IMR-90 (cell line): ENCODE data around the gene CERS4. TPM values are rescaled to one million over a fixed set of nuclear protein-coding genes. Genes with fewer than 3 reads are reported as not detected.

ENCODE experiments used
- ATAC-seq: fragments of 200-7000 bp; cut with Tn5 transposase; 2 replicates; pipeline ENCODE4 v1.9.1; 2020; ENCODE audit warnings: low read depth, mild to moderate bottlenecking, moderate library complexity
- BruUV-seq: library from RNA; stranded (reverse); fragments of 400-500 nt; replicated peaks from 2 replicates; lab custom pipeline; 2021; lab: Mats Ljungman, UMichigan
- CTCF ChIA-PET: fragments of 300-600 bp; formaldehyde crosslinking; extraction: SDS; loops from one replicate; lab custom pipeline; 2021; ENCODE audit warnings: antibody characterized with exemption; lab: Yijun Ruan, JAX
- POLR2A ChIA-PET: fragments of 300-600 bp; sonication (Branson Sonifier 250); formaldehyde crosslinking; loops from one replicate; lab custom pipeline; 2022; ENCODE audit warnings: antibody characterized with exemption; ENCODE audit not compliant: unreplicated experiment; lab: Charles Lee
- DNase-seq: peaks from one replicate; pipeline ENCODE4 v3.0.0; 2013
- H2AFZ ChIP-seq: replicated peaks from 2 replicates; pipeline ENCODE3; 2013; ENCODE audit warnings: low read length, mild to moderate bottlenecking; ENCODE audit not compliant: poor library complexity
- H2AK5ac ChIP-seq: 2 replicates; pipeline ENCODE4 v1.6.1; 2013; ENCODE audit warnings: low read depth, low read length, inconsistent platforms
- H2AK9ac ChIP-seq: replicated peaks from 2 replicates; pipeline ENCODE3; 2013; ENCODE audit warnings: mild to moderate bottlenecking, low read depth, low read length, moderate library complexity; ENCODE audit not compliant: poor library complexity
- H2BK120ac ChIP-seq: 2 replicates; pipeline ENCODE4 v1.6.1; 2013; ENCODE audit warnings: low read depth, low read length, inconsistent platforms
- H2BK15ac ChIP-seq: 3 replicates; pipeline ENCODE4 v1.6.1; 2013; ENCODE audit warnings: low read depth, low read length, inconsistent platforms
- H2BK20ac ChIP-seq: 2 replicates; pipeline ENCODE4 v1.6.1; 2013; ENCODE audit warnings: low read depth, mild to moderate bottlenecking, inconsistent platforms, low read length, moderate library complexity
- H2BK5ac ChIP-seq: 2 replicates; pipeline ENCODE4 v1.6.1; 2013; ENCODE audit warnings: mild to moderate bottlenecking, low read depth, low read length, inconsistent platforms; ENCODE audit not compliant: poor library complexity, severe bottlenecking
- H3K14ac ChIP-seq: replicated peaks from 2 replicates; pipeline ENCODE4 v1.6.1; 2013; ENCODE audit warnings: low read depth, low read length, inconsistent platforms
- H3K18ac ChIP-seq: 2 replicates; pipeline ENCODE4 v1.6.1; 2013; ENCODE audit warnings: low read depth, low read length, control low read depth
- H3K23ac ChIP-seq: 2 replicates; pipeline ENCODE4 v1.6.1; 2013; ENCODE audit warnings: low read depth, low read length, inconsistent platforms
- H3K27ac ChIP-seq: 2 replicates; pipeline ENCODE4 v1.5.1; 2013; ENCODE audit warnings: mild to moderate bottlenecking, control low read depth, low read length; ENCODE audit not compliant: insufficient read depth
- H3K27me3 ChIP-seq: 2 replicates; pipeline ENCODE4 v1.6.1; 2013; ENCODE audit warnings: low read length; ENCODE audit not compliant: control insufficient read depth, insufficient read depth
- H3K36me3 ChIP-seq: 2 replicates; pipeline ENCODE4 v1.6.1; 2013; ENCODE audit warnings: low read length, mixed read lengths; ENCODE audit not compliant: control insufficient read depth, insufficient read depth
- H3K4ac ChIP-seq: 2 replicates; pipeline ENCODE4 v1.6.1; 2013; ENCODE audit warnings: low read depth, low read length, inconsistent platforms
- H3K4me1 ChIP-seq: 2 replicates; pipeline ENCODE4 v1.6.1; 2013; ENCODE audit warnings: low read length, mixed read lengths; ENCODE audit not compliant: control insufficient read depth, insufficient read depth
- H3K4me2 ChIP-seq: 2 replicates; pipeline ENCODE4 v1.6.1; 2013; ENCODE audit warnings: low read depth, mild to moderate bottlenecking, control low read depth, low read length, moderate library complexity
- H3K4me3 ChIP-seq: 2 replicates; pipeline ENCODE4 v1.5.1; 2013; ENCODE audit warnings: low read depth, mild to moderate bottlenecking, control low read depth, low read length, moderate library complexity; ENCODE audit not compliant: insufficient read depth
- H3K56ac ChIP-seq: 2 replicates; pipeline ENCODE4 v1.6.1; 2013; ENCODE audit warnings: low read length, inconsistent platforms; ENCODE audit not compliant: insufficient read depth; ENCODE audit errors: extremely low read depth
- H3K79me1 ChIP-seq, 2 experiments: 2 replicates each; pipeline ENCODE4 v1.6.1; 2013; ENCODE audit warnings: low read length in 2 of 2, inconsistent platforms in 1 of 2, low read depth in 1 of 2
- H3K9ac ChIP-seq: 2 replicates; pipeline ENCODE4 v1.6.1; 2013; ENCODE audit warnings: low read depth, low read length, control low read depth
- H3K9me1 ChIP-seq: 2 replicates; pipeline ENCODE4 v1.6.1; 2013; ENCODE audit warnings: low read length, inconsistent platforms; ENCODE audit not compliant: insufficient read depth
- H3K9me3 ChIP-seq: 2 replicates; pipeline ENCODE4 v1.6.1; 2013; ENCODE audit warnings: low read length; ENCODE audit not compliant: control insufficient read depth, insufficient read depth
- H4K20me1 ChIP-seq: 2 replicates; pipeline ENCODE4 v1.6.1; 2013; ENCODE audit warnings: low read length, inconsistent platforms; ENCODE audit not compliant: insufficient read depth
- H4K5ac ChIP-seq: 2 replicates; pipeline ENCODE4 v1.6.1; 2013; ENCODE audit warnings: mild to moderate bottlenecking, low read depth, low read length, control low read depth
- H4K8ac ChIP-seq, 2 experiments: 2 replicates each; pipeline ENCODE4 v1.6.1; 2013; ENCODE audit warnings: low read depth in 2 of 2, low read length in 2 of 2, control low read depth in 1 of 2, inconsistent platforms in 1 of 2
- H4K91ac ChIP-seq: 2 replicates; pipeline ENCODE4 v1.6.1; 2013; ENCODE audit warnings: low read depth, low read length, inconsistent platforms; ENCODE audit not compliant: insufficient read depth
- CEBPB ChIP-seq: IDR thresholded peaks from 2 replicates; pipeline ENCODE4 v1.6.1; 2012; ENCODE audit warnings: low read depth, low read length, improper control_type of control experiment
- NFE2L2 ChIP-seq: fragments of 150-350 bp; IDR thresholded peaks from 2 replicates; pipeline ENCODE4 v1.6.1; 2016; ENCODE audit warnings: low read depth, mild to moderate bottlenecking, low read length
- WGBS, 2 experiments: methylation state at CpG; one replicate each; pipeline versions ENCODE4 v1.1.5 to v1.1.7; 2013; ENCODE audit warnings: missing lambda C conversion rate in 2 of 2; ENCODE audit not compliant: insufficient read length in 1 of 2; ENCODE audit errors: extremely low coverage in 2 of 2; 5-methylcytosine and 5-hydroxymethylcytosine counted together
- dilution Hi-C: fragments of 300-500 bp; cut with HindIII; formaldehyde crosslinking; loops from one replicate; pipeline ENCODE4 v1.14.3; 2018; ENCODE audit warnings: low sequenced_read_pairs; ENCODE audit not compliant: unreplicated experiment
- in situ Hi-C: fragments of 300-500 bp; cut with MboI; formaldehyde crosslinking; loops from 3 replicates; pipeline ENCODE4 v1.14.3; 2019; ENCODE audit warnings: low sequenced_read_pairs, inconsistent platforms, mixed read lengths
- intact Hi-C: fragments of 100-400 bp; cut with micrococcal nuclease; formaldehyde crosslinking; loops from 2 replicates; pipeline ENCODE4 v1.10.0; 2022
- polyA plus RNA-seq, 3 experiments: library from polyadenylated mRNA; depleted of rRNA; stranded (reverse); fragments of >200 nt; gene quantifications; 2 replicates each; pipeline ENCODE4 v1.2.3, GENCODE V29; 2012; ENCODE audit warnings: low replicate concordance in 1 of 3
- total RNA-seq: library from RNA; depleted of rRNA; stranded (reverse); fragments of >200 nt; gene quantifications from 2 replicates; pipeline ENCODE4 v1.2.3, GENCODE V29; 2012

The CERS4 gene
- total and polyA plus RNA-seq, 2 of the 4 experiments (the other 2 are of a cell fraction) = 3.2 to 5.7 TPM

DNA sequence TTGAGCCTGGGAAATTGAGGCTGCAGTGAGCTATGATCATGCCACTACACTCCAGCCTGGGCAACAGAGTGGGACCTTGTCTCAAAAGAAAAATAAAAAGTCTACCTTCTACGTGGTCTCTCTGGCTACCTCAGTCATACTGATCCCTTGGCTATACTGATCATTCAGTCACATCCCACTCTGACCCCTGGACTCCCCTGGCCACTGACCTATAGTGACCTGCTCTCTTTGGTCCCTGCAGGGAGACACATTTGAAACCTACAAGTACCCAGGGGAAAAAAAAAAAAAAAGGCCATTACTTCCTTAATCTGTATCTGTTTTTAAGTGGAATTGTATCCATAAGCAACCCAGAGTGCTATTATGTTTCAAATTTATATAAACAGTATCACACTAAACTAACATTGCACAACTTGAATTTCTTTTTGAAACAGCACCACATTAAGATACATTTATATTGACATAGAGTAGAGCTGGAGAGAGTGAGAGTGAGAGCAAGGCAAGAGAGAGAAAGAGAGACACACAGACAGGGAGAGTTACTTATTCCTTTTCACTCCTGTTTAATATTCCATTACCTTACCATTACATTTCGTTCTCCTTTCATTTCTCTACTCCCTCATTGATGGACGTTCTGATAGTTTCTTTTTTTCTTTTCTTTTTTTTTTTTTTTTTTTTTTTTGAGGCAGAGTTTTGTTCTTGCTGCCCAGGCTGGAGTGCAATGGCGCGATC is 23.7 kb upstream of the CERS4 start:
- H3K4me1 ChIP-seq = peaks cover 2% of the 10 kb centered on the region; the same call in 1 of the 2 replicates
- H2BK15ac ChIP-seq = no peak overlapping the region
- no peak overlapping the region for H3K27ac ChIP-seq
- no peak for DNase-seq
- H3K79me1 ChIP-seq = no peaks in the 10 kb centered on the region
- H4K5ac ChIP-seq = no peak overlapping the region
- H3K9ac ChIP-seq = no peak overlapping the region
- H3K14ac ChIP-seq = no peak overlapping the region
- H2BK5ac ChIP-seq = no peak overlapping the region
- TF ChIP-seq CEBPB = peak; percentile 40; the same call in 1 of the 2 replicates
- TF ChIP-seq NFE2L2 = no peak
- no peak overlapping the region for H3K56ac ChIP-seq
- peak; percentile 48 for ATAC-seq
- no TSS peak for BruUV-seq
- no peak overlapping the region for H4K91ac ChIP-seq
- H3K36me3 ChIP-seq = no peaks in the 10 kb centered on the region
- no peaks in the 10 kb centered on the region for H3K9me3 ChIP-seq
- no peak overlapping the region; the same call in 1 of the 2 replicates for H3K4me2 ChIP-seq
- H3K4me3 ChIP-seq = no peak overlapping the region
- CTCF ChIA-PET = no interaction called here
- no peak overlapping the region for H3K4ac ChIP-seq
- H2BK120ac ChIP-seq = no peak overlapping the region
- no peak overlapping the region for H2BK20ac ChIP-seq
- WGBS, 2 experiments = 17 to 100% methylated on average over 1 to 2 of the region's 5 CpGs
- in situ Hi-C loops = no loop called here
- H2AK5ac ChIP-seq = no peak overlapping the region
- dilution Hi-C loops = no loop called here
- no peaks in the 10 kb centered on the region for H3K9me1 ChIP-seq
- H4K8ac ChIP-seq = no peak overlapping the region
- POLR2A ChIA-PET = no interaction called here
- H2AK9ac ChIP-seq = no peak overlapping the region
- no peak overlapping the region for H3K23ac ChIP-seq
- H3K18ac ChIP-seq = no peak overlapping the region
- no peak overlapping the region for H2AFZ ChIP-seq
- no peaks in the 10 kb centered on the region for H4K20me1 ChIP-seq
- no peaks in the 10 kb centered on the region; the same call in 1 of the 2 replicates for H3K27me3 ChIP-seq
- intact Hi-C loops = no loop called here
